ENCODE measurements around the gene VPS72.
"Not testable (repeated sequence)": the region's sequence is repeated elsewhere in the genome, so short reads cannot be mapped to it uniquely, and the experiment has no call there.

VPS72 gene, protein sequence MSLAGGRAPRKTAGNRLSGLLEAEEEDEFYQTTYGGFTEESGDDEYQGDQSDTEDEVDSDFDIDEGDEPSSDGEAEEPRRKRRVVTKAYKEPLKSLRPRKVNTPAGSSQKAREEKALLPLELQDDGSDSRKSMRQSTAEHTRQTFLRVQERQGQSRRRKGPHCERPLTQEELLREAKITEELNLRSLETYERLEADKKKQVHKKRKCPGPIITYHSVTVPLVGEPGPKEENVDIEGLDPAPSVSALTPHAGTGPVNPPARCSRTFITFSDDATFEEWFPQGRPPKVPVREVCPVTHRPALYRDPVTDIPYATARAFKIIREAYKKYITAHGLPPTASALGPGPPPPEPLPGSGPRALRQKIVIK

GRCh38 chr1:151189637-151190445 lies at the start of gene VPS72:
VPS72 (minus strand) TSS chr1:151190197; CDS start chr1:151190121, 76 bp downstream.
- peak; percentile 72 to 75 for DNase-seq (ENCODE audit: low read depth in 2 of 2)

GRCh38 chr1:151238467-151238739 lies 48.4 kb upstream of the VPS72 start:
- DNase-seq (ENCODE audit: low read depth in 2 of 2): peak; percentile 85 to 87

GRCh38 chr1:151237678-151238466 lies 47.9 kb upstream of the VPS72 start:
- DNase-seq (ENCODE audit: low read depth in 2 of 2): no peak

GRCh38 chr1:151235235-151235634 lies 45.2 kb upstream of the VPS72 start:
- no peak for DNase-seq (ENCODE audit: low read depth in 2 of 2)

- no peak for DNase-seq (ENCODE audit: low read depth in 2 of 2)
Observed at GRCh38 chr1:151222130-151222529, 32.1 kb upstream of the VPS72 start.

DNA sequence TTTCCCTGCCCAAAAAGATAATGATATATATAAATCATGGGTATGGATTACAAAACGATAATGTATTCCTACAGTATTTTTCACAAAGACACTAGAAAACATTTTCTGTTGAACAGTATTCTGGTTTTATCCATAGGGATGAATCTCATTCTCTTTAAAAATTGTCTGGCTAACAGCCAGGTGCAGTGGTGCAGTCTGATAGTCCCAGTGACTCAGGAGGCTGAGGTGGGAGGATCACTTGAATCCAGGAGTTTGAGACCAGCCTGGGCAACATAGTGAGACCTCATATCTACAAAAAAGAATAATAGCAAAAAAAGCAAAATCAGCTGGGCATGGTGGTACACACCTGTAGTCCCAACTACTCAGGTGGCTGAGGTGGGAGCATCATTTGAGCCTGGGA lies 31.6 kb upstream of the VPS72 start:
- DNase-seq (ENCODE audit: low read depth in 2 of 2): no peak

DNA sequence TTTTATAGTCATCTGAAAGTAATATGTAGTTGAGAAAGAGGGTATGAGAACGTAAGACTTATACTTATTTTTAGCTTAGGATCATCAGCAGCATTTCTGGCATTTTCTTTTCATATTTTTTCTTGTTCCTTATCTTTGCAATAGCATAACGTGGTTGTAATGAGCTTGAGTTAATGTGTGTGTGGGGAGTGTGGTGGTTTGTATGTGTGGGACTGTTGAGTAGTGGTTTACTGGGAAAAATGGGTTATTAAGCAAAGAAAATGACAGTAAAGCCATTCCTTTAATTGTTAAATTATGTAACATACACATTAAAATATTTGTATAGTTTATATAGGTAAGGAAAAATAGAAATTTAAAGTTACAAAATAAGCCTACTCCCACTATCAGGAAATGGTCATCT lies 23.6 kb upstream of the VPS72 start:
- no peak for DNase-seq (ENCODE audit: low read depth in 2 of 2)

GRCh38 chr1:151211972-151212705 lies 22.1 kb upstream of the VPS72 start:
- DNase-seq (ENCODE audit: low read depth in 2 of 2): no peak

DNA sequence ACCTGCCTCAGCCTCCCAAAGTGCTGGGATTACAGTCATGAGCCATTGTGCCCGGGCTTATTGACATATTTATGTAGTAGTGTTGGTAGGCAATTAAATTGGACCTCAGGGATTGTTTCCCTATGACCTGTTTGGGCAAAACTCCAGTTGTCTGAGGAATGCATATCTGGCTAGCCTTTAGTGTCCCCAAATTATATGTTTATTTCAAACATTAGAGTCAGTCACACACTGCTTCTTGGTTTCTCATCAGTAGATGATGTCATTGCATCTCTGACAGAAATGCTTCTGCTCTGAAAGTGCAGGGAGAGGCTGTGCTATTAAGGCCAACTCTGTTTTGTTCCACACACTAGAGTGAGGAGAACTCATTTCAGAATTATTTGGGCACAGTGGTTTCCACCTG lies 20.8 kb upstream of the VPS72 start:
- DNase-seq (ENCODE audit: low read depth in 2 of 2): no peak

GRCh38 chr1:151205381-151205965 lies 15.5 kb upstream of the VPS72 start:
- DNase-seq (ENCODE audit: low read depth in 2 of 2): not testable (repeated sequence)

DNA sequence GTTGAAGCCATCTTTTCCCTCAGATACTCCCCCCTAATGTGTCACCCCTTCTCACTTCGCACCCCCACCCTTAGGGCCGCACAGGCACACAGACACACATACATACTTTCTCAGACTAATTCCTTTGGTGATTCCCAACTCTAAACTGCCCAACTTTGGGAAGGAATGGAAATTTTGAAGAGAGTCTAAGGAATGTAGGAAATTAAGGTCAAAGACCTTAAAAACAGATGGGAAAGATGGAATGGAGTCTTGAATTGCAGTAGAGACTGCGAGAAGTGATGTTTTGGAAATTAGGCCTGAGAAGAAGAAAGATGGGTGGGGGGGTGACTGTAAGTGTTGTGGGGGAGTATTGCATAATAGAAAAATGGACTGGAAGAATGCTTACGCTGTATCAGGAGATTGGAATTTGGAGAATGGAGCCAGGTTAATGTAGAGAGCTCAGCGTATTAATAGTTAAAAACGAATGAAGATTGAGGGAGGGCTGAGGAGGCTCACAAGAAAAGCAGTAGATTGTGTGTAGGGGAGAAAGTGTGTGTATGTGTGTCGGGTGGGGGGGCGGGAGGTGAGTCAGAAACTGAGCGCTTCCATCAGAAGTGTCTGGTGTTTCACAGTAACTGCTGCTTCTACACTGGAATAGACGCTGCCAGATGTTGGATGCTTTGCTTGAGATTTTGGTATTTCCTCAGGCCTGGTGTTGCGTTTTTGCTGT lies 10.0 kb upstream of the VPS72 start:
- peak; percentile 92 to 93 for DNase-seq (ENCODE audit: low read depth in 2 of 2)

- peak; percentile 96 to 97 for DNase-seq (ENCODE audit: low read depth in 2 of 2)
Observed at GRCh38 chr1:151198254-151199127, 8.5 kb upstream of the VPS72 start, which contains the start of gene PIP5K1A. PIP5K1A (plus strand) TSS chr1:151198552; CDS start chr1:151198997, 445 bp downstream.

DNA sequence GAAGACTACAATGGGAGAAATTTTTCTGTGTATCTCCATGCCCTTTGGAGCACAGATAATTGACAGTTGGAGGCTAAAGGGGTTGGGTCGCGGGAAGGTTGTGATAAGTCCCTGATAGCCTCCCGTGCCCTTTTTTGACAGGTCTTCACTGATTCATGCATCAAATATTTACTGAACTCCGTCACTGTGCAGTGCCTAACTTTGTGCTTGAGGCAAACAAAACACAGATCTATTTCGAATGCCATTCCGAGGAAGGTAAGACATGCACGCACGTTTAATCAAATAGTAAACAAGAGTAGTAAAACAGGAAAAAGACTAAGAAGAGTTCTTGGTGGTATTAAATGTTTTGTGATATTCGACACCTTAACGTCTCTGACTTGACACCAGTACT lies 7.9 kb upstream of the VPS72 start:
- no peak for DNase-seq (ENCODE audit: low read depth in 2 of 2)

DNA sequence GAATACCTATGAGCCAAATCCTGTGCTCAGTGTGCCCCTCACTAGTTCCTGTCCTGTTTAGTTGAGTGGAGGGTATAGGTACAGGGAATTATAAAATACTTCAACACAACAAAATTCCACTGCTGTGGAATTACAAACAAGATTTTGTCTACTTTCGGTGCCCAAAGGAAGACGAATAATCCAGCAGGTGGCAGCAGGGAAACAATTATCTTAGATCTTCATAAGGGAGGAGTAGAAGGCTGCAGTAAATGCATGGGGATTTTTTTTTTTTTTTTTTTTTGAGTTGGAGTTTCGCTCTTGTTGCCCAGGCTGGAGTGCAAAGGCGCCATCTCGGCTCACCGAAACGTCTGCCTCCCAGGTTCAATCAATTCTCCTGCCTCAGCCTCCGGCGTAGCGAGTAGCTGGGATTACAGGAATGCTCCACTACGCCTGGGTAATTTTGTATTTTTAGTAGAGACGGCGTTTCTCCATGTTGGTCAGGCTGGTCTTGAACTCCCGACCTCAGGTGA lies 6.3 kb upstream of the VPS72 start:
- DNase-seq (ENCODE audit: low read depth in 2 of 2): peak; percentile 78 to 81

DNA sequence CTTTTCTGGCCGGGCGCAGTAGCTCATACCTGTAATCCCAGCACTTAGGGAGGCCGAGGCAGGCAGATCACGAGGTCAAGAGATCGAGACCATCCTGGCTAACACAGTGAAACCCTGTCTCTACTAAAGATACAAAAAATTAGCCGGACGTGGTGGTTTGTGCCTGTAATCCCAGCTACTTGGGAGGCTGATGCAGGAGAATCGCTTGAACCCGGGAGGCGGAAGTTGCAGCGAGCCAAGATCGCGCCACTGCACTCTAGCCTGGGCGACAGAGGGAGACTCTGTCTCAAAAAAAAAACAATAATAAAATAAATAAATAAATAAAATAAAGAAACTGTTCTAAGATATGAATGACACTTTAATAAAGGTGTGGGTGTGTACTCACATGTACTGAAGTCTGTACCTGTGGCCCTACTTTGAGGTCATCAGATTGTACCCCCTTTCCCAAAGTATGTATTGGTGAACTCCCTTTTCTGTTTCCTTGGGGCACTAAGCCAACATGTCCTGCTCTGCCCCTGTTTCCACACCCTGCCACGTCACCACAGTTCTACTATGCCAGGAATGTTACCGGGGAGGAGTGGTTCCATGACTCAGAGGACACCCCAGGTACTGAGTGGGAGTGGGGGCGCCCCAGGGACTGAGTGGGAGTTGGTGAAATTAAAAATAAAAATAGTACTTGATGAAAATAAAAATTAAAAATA lies 5.0 kb upstream of the VPS72 start:
- DNase-seq (ENCODE audit: low read depth in 2 of 2): peak; percentile 74 to 80

DNA sequence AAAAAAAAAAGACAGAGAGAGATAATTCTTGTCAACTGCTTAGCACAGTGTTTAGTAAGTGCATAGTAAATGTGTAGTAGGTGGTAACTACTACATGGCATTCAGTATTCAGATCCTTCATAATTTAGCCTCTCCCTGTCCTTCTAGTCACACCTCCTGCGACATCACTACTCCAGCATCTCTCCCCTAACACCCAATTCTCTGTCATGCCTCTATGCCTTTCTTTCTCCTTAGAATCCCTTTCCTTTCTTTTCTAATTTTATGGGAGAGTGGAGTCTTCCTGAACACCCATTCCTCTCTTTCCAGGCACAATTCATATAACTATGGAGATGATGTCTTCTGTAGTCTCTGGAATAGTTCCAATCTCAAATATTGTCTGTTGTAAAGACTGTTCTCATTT lies 3.9 kb upstream of the VPS72 start:
- no peak for DNase-seq (ENCODE audit: low read depth in 2 of 2)

DNA sequence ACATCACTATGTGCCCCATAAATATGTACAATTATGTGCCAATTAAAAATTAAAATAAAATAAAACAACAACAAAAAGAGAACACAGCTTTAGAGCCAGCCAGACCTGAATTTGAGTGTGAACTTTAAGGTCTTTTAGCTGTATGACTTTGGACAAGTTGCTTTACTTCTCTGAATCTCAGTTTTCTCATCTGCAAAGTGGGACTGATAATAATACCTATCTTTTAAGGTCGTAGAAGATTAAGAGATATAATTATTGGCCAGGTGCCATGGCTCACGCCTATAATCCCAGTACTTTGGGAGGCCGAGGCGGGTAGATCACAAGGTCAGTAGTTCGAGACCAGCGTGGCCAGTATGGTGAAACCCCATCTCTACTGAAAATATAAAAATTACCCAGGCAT lies 3.3 kb upstream of the VPS72 start:
- DNase-seq (ENCODE audit: low read depth in 2 of 2): no peak

GRCh38 chr1:151192047-151192446 lies 2.0 kb upstream of the VPS72 start:
- DNase-seq (ENCODE audit: low read depth in 2 of 2): no peak

- DNase-seq (ENCODE audit: low read depth in 2 of 2): not testable (repeated sequence)
Observed at GRCh38 chr1:151188667-151189066, 1.3 kb downstream of the VPS72 start.
